DMS 273 (cell line): ENCODE results near the gene TNS3.

Experiments used
- DNase-seq: peaks from one replicate; lab custom pipeline; 2025; ENCODE audit not compliant: unreplicated experiment; lab: John Stamatoyannopoulos, UW

TNS3 gene

GRCh38 chr7:47565640-47566250, 16.2 kb downstream of the TNS3 start:
- DNase-seq, result no peak

GRCh38 chr7:47563521-47563920, 18.4 kb downstream of the TNS3 start:
- DNase-seq, result no peak

DNA sequence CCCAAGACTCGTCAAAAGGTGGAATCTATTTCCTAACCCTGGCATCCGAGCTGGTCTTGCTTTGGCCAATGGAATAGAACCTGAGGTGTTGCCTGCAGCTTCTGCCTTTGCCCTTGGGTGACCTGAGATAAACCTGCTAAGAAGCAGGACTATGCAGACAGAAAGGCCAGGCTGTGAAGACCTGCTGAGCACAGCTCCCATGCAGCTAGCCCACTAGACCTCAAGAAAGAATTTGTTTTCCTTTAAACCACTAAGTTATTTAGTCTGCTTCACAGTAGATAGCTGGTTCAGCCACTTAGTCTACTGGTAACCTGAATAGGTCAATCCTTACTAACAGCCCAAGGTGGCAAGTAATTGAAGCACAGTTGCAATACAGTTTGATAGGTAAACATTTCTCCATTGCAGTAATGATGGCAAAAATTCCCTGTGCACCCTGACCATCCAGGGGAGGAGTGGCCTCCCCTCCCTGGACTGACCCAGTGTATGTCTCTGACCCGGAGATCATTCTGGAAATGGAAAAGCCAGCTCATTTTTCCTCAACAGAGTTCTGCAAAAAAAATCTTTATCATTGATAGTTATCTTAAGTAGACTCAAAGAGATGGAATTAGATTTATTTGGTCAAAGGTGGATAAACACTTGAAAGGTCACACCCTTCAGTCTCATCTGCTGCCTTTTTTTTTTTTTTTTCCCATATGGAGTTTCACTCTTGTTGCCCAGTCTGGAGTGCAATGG, 20.0 kb downstream of the TNS3 start:
- no peak for DNase-seq

DNA sequence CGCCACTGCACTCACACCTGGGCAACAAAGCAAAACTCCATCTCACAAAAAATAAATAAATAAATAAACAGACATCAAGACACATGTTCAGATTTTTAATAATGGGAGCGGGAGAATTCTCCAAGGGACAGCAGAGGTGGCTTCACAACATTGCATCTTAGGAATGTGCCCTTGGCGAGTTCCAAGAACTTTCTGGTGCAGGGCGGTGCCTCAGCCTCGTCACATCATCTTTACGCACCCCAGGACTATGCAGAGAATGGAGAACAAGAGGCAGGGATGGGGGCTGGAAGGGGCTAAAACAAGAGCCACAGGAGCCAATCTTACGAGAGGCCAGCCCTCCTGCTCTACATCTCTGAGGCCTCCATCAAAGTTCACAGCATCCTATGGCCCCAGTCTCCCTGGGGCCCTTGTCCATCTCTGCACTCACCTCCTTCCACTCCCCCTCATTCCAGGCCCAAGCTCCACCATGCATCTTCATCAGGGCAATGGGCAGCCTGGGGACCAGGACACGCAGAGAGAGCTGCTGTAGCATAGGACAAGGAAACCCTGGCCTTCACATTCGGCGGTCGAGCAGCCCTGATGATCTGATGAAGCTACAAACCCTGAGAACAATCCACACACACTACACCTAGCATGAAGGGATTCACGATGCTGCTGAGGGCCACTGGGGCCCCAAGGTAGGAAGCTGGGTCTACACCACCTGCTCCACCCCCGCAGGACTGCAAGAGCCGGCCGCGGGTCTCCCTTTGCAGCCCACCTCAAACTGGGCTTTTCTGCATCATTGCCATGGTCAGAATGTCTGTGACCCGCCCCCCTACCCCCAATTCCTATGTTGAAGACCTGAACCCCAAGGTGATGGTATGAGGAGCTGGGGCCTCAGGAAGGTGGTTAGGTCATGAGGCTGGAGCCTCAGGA, 22.3 kb downstream of the TNS3 start:
- DNase-seq, result no peak

DNA sequence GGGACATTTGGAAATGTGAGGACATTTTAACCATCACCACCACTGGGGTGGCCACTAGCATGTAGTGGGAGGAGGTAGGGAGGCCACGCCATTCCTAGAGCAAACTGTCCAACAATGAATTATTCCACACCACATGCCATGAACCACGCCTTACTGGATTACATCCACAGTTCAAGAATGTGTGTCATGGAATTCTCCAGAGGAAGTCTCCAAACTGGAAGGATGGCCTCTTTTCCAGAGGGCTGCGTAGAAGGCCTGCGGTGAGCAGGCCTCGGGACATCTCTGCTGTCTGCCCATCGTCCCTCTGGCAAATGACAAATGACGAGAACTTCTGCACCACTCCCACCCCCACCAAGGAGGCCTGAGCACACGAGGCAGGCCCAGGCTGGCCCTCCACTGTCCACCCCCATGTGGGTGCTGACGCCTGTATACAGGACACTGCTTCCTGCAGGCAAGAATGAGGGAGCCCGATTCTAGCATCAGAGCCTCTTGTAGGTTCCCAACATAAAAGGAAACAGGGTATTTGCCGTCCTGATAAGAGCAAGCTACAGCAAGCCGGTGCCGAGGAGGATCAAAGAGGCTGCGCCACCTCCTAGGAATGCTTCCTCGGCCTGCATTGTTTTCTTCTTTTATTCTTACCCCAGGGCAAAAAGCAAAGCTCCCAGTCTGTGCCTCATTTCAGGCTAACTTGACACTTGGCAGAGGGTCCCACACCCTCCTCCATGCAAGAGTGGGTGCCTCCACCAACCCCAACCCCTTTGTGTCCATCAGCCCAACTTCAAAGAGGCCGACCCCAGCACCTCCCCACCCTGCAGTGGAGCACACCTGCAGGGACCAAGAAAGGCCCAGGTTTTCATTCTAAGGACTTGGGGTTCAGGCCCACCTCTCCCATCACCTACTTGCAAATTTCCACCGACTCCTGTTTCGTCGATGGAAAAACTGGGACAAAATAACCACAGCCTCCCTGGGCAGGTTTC, 23.9 kb downstream of the TNS3 start:
- DNase-seq, result no peak

DNA sequence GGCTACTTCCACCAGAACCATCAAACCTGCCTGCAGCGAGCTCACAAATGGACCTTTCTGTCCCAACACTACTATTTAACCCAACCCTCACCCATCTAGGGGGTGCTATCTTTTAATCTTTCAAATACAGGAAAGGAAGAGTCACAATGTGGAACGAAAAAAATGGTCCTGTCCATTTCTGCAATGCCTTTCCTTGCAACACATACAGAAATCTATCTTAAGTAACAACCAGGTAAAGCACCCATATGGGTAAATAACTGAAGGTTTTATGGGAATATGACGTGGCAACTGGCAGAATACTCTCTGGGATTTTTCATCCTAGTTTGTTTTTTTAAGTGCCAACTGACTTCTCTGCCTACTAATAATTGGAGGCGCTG, 24.6 kb downstream of the TNS3 start:
- no peak for DNase-seq

- no peak for DNase-seq
Measured at GRCh38 chr7:47556511-47557180, 25.3 kb downstream of the TNS3 start.

- DNase-seq, result no peak
Measured at GRCh38 chr7:47553309-47553708, 28.6 kb downstream of the TNS3 start.

DNA sequence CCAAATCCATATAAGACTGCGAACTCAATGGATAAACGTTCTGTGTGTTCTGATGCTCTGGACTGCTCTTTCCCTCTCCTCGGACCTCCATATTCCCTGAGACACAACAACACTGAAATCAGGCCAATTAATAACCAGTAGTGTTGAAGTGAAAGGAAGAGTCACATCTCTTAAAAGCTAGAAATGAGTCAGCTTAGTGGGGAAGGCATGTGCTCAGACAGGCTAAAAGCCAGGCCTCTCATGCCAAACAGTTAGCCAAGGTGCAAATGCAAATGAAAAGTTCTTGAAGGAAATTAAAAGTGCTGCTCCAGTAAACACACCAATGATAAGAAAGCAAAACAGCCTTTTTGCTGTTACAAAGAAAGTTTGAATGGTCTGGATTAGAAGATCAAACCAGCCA, 29.3 kb downstream of the TNS3 start:
- no peak for DNase-seq

- DNase-seq, result no peak
Measured at GRCh38 chr7:47551668-47552440, 30.1 kb downstream of the TNS3 start.

DNA sequence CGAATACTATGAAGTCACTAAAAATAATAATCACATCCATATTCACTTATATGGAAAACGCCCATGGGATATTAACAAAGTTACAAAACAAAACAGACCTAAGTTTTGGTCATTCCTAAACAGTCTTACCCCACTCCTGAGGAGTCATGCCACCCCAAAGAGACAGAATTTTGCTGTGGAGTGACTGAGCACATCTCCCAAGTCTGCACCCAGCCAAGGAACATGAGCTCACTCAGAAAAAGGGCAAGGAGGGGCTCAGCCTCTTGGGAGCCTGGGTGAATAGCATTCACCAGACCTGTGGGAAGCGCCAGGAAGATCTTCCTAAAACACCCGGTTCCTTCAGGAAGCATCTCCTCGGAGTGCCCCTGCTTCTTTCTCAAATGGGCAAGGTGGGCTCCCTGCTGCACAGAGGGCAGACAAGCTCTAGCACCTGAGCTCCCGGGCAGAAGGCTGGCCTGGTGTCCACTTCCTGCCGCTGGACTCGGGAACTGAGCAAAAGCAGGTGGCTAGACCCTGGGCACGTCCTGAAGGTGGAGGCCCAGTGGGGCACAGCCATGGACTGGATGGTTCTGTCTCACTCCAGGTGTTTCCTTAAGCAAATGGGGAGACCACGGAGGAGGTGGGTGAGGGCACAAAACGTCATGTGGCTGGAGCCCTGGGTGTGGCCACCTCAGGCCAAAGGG, 31.0 kb downstream of the TNS3 start:
- no peak for DNase-seq

- DNase-seq, result no peak
Measured at GRCh38 chr7:47549916-47550315, 32.0 kb downstream of the TNS3 start.

DNA sequence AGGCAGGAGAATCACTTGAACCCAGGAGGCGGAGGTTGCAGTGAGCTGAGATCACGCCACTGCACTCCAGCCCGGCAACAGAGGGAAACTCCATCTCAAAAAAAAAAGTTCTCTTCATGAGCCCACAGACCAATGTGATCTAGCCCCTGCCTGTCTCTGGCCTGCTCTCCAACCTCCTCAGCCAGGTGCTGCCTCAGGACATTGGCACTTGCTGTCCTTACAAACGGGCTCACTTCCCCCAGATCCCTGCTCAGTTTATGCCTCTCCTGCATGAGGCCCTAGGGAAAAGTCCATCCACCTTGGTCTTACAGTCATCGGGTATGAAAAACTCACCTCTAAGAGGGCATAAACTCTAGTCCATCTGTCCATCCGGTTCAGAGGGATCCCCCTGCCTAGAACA, 32.5 kb downstream of the TNS3 start:
- no peak for DNase-seq

- no peak for DNase-seq
Measured at GRCh38 chr7:47548546-47548945, 33.4 kb downstream of the TNS3 start.

DNA sequence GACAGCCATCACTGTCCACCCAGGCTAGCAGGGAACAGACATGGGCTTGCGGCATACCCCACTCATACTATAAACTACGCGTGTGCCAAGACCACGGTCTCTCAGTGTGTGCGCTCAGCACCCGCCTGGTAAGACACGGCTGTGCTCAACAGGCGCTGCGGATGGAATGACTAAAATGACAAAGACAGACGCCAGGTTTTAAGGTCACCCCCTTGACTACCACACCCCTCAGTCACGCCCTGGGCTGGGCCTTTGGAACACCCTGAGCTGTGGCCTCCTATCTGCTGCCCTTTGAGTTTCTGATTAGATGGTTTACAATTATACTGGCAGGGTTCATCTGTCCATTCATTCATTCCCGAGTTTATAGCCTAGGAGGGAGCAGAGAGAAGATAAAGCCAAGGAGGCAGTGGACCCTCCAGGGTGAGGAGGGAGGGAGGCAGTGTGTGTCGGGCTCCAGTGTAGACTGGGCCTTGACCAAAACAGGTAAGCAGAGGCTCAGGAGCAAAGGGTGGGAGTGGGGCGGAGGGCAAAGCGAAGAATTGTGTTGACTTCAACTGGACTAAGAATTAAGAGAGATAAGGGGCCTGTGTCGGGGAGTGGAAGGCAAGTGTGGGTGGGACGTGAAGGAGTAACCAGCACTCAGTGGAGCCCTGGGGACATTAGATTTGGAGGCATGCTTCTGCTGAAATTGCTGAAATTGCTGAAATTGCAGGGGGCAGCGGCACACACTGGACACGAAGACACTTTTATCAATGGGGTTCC, 35.0 kb downstream of the TNS3 start:
- DNase-seq, result no peak

DNA sequence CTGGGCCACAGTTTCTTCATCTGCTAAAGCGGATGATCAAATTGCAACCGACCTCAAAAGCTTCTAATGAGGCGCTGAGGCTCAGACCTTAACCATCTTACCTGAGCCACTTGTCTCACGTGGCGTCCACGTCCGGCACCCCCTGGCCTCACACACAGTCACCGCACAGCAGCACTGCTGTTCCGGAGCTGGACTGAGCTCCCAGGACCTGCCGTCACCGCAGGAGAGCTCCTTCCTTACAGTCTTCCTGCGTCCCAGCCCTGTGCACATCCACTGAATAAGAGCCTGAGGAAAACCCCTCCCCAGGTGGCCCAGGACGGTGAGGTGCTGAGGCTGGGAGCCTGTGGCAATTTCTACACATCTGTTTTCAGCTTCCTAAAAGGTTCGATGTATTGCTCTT, 35.7 kb downstream of the TNS3 start:
- DNase-seq, result no peak

GRCh38 chr7:47544416-47544815, 37.5 kb downstream of the TNS3 start:
- no peak for DNase-seq

DNA sequence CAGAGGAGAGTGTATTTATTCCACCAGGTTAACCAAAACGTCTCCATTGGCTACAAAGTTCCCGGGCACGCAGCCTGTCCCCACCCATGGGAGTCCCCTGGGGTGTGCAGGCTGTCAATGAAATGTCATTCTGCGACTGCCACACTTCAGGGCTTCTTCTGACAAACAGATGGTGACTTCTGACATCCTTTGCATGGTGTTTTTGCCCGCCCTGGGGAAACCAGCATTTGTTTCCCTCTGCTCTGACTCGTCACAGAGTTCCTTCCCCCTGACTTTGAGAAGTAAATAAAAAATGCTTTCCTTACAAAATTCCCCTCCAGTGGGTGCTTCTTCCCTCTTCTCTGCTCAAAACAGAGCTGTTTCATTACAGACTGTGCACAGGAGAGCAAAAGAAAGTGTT, 38.2 kb downstream of the TNS3 start:
- no peak for DNase-seq
